HG02885 (cell line): ENCODE results near the gene MRNIP.
"Not testable (repeated sequence)": the region's sequence is repeated elsewhere in the genome, so short reads cannot be mapped to it uniquely, and the experiment has no call there.

Source experiments
- ATAC-seq: cut with Tn5 transposase; IDR thresholded peaks from one replicate; pipeline ENCODE4 v1.9.1; 2021; ENCODE audit warnings: mild to moderate bottlenecking; ENCODE audit not compliant: unreplicated experiment, poor library complexity

Gene MRNIP

DNA sequence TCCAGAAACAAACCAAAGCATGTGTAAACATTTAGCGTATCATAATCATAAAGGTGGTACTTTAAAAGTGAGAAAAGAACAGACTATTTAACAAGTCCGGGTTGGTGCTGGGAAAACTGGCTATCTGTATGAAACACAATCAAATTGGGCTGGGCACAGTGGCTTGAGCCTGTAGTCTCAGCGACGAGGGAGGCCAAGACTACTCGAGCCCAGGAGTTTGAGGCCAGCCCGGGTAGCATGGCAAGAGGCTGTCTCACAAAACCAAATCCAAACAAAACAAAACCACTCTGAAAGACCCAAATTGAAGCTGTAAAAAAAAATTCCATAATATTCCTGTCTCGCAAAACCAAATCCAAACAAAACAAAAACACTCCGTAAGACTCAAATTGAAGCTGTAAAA, 4.3 kb downstream of the MRNIP start:
- no peak for ATAC-seq

DNA sequence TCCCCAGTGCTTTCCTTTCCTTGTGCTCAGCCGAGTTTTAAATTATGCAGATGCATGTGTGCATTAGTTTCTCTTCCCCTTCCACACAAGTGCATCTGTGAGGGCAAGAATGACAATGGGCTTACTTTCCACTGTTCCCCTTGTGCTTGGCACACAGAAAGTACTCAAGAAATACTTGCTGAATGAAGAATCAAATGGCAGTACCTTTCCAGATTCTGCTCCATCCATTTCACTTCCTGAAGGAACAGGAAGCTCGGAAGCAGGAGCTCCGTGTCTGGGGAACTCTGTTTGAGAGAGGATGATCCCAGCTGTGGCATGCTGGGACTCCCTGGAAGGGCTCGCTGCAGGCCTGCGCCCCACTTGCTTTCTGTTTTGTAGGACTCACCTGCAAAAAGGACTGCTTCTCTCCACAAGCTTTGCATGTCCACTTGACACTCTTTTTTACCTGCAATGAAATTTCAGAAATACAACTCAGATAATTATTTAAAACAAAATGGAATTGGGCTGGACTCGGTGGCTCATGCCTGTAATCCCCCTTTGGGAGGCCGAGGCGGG, 5.5 kb downstream of the MRNIP start:
- peak; percentile 88 for ATAC-seq

DNA sequence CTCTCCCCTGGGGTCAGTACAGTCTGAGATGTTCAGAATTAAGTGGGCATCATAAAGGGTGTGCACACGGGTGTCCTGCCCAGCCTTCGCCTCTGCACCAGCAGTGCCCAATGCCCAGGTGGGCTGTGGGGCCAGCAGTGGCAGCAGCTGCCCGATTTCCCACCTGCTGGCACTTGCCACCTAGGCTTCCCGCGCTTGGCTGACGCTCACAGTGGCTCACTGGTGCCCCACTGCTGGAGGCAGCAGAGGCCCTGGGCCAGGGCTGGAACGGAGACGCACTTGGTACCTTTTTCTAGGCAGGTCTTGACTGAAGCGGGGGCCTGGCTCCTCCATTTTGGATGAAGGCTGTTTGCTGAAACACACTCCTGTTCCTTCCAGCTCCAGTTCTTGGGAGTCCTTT, 17.0 kb downstream of the MRNIP start:
- ATAC-seq = no peak

DNA sequence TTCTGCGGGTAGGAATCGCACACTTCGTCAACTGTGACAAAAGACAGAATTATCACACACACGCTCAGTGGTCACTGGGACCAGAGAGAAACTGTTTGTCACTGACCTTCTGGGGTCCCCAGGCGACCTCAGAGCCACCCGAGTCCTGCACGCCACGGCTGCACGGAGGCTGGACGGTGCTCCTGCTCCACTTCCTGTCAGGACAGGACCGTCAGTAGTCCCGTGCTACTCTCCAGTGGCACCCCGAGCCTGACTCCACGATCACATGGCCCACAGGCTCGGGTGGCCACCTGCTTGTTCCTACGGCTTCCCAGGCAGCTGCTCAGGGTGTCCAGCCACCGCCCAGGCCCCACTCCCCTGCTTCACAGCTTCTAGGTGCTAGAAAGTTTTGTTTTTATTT, 17.9 kb downstream of the MRNIP start:
- no peak for ATAC-seq

DNA sequence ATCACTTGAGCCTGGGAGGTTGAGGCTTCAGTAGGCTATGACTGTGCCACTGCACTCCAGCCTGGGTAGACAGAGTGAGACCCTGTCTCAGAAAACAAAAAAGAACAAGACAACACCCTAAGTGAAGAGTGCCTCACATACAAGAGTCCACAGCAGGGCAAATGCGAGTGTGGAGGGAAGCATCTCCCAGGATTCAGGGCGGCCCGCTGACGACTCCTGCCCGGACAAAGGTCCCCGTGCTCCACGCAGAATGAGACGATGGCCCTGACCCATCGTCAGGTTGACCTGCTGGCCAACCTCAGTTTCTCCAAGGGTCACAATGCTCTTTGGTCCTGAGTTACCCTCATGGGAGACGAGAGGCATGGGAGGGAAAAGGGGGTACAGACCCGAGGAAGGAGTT, 18.3 kb downstream of the MRNIP start:
- ATAC-seq = no peak

DNA sequence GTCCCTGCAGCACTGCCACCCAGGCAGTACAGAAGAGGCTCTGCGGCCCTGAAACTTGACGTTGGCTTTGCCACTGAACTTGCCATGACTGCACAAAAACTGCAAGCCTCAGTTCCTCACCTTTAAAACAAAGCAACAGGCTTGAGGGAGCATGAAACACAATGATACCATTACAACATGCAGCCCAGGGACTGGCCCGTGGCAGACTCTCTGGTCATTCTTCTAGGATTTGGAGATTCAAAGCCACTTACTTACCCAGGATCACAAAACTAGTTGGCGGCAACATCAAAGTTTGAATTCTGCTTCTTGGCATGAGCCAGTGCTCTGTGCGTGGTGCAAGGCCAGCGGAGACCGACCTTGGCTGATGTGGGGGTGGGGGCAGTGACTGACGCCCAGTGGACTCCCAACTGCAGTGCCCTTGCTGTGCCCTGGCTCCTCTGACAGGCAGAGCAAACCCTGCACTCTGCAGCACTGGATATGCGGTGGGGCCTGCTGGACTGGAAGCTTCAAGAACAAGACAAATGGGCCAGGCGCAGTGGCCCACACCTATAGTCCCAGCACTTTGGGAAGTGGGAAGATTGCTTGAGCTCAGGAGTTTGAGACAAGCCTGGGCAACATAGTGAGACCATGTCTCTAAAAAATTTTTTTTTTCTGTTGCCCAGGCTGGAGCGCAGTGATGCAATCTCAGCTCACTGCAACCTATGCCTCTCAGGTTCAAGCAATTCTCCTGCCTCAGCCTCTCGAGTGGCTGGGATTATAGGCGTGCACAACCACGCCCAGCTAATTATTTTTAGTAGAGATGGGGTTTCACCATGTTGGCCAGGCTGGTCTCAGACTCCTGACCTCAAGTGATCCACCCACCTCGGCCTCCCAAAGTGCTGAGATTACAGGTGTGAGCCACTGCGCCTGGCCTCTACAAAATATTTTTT, 19.0 kb downstream of the MRNIP start:
- no peak for ATAC-seq

DNA sequence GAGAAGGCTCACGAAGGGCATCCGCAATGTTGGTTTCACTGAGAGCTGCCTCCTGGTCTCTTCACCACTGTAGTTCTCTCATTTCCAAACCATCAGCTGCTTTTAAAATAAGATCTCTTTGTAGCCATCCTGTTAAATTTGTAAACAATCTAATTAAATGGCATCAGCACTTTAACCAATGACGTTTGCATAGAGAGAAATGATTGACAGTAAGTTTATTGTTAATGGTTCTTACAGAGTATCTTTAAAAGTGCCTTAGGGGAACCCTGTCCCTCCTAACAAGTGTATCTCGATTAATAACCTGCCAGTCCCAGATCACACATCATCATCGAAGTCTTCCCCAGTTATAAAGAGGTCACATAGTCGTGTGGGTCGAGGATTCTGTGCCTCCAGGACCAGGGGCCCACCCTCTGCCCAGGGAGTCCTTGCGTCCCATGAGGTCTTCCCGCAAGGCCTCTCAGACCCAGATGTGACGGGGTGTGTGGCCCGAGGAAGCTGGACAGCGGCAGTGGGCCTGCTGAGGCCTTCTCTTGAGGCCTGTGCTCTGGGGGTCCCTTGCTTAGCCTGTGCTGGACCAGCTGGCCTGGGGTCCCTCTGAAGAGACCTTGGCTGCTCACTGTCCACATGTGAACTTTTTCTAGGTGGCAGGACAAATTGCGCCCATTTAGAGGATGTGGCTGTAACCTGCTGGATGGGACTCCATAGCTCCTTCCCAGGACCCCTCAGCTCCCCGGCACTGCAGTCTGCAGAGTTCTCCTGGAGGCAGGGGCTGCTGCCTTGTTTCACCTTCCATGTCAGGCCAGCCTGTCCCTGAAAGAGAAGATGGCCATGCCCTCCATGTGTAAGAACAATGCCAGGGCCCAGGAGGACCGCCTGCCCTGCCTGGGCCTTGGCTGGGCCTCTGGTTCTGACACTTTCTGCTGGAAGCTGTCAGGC, 21.3 kb downstream of the MRNIP start:
- ATAC-seq = no peak

DNA sequence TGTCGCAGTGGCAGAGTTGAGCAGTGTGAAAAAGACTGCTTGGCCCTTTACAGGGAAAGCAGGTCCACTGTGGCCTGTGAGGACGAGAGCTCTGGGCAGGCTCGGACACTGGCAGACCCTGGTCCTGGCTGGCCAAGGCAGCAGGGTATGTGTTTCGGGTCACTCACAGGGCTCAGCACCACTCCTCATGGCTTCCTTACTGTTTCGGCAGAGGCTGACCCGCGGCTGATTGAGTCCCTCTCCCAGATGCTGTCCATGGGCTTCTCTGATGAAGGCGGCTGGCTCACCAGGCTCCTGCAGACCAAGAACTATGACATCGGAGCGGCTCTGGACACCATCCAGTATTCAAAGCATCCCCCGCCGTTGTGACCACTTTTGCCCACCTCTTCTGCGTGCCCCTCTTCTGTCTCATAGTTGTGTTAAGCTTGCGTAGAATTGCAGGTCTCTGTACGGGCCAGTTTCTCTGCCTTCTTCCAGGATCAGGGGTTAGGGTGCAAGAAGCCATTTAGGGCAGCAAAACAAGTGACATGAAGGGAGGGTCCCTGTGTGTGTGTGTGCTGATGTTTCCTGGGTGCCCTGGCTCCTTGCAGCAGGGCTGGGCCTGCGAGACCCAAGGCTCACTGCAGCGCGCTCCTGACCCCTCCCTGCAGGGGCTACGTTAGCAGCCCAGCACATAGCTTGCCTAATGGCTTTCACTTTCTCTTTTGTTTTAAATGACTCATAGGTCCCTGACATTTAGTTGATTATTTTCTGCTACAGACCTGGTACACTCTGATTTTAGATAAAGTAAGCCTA, 22.2 kb downstream of the MRNIP start:
- no peak for ATAC-seq

DNA sequence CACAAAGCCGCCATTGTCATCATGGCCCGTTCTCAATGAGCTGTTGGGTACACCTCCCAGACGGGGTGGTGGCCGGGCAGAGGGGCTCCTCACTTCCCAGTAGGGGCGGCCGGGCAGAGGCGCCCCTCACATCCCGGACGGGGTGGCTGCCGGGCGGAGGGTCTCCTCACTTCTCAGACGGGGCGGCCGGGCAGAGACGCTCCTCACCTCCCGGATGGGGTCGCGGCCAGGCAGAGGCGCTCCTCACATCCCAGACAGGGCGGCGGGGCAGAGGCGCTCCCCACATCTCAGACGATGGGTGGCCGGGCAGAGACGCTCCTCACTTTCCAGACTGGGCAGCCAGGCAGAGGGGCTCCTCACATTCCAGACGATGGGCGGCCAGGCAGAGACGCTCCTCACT, 23.7 kb downstream of the MRNIP start:
- ATAC-seq = not testable (repeated sequence)

DNA sequence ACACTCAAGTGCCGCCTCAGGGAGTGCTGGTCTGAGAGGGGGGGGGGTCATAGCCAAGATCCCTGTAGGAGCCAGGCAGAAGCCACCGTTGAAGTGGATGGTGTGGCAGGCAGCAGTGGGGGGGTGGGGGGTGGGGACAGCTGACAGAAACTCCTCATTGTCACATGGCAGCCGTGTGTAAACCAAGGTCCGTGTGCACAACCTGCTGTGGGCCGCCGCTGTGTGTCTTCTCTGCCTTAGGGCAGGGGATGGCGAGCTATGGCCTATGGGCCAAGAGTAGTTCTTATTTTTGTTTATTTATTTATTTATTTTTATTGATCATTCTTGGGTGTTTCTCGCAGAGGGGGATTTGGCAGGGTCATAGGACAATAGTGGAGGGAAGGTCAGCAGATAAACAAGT, 24.5 kb downstream of the MRNIP start:
- ATAC-seq = no peak

DNA sequence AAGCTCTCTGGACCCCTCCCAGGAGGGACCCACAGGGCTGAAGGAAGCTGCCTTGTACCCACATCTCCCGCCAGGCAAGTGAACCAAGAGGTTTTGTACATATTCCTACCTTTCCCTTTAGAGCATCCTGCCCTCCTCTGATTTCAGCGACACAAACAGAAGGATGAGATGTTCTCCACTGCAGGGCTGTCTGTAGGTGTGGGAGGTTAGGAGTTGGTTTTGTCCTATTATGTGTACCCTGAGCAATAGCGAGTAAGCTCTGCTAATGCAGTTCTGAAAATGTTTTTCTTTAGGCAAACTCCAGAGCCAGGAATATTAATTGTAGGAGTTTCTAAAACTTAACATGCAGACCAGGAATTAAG, 24.9 kb downstream of the MRNIP start:
- ATAC-seq = no peak

DNA sequence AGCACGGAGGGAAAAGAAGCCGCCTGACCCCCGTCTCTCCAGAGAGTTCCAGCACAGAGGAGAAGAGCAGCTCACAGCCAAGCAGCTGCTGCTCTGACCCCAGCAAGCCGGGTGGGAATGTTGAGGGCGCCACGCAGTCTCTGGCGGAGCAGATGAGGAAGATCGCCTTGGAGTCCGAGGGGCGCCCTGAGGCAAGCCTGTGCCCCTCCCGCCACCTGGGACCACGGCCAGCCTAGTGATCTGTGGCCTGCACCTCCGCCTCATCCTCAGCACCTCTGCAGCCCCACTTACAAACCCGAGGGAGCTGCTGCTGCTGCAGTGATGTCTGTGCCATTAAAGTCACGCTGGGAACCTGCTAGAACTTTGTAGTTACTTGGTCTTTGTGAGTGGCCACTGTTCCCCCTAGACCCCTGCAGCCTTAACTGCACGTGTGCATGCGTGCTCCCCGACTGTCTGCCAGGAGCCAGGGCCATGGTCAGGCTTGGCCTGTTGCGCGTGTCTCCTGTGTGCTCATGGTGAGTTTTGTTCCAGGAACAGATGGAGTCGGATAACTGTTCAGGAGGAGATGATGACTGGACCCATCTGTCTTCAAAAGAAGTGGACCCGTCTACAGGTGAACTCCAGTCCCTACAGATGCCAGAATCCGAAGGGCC, 25.4 kb downstream of the MRNIP start:
- ATAC-seq = no peak

DNA sequence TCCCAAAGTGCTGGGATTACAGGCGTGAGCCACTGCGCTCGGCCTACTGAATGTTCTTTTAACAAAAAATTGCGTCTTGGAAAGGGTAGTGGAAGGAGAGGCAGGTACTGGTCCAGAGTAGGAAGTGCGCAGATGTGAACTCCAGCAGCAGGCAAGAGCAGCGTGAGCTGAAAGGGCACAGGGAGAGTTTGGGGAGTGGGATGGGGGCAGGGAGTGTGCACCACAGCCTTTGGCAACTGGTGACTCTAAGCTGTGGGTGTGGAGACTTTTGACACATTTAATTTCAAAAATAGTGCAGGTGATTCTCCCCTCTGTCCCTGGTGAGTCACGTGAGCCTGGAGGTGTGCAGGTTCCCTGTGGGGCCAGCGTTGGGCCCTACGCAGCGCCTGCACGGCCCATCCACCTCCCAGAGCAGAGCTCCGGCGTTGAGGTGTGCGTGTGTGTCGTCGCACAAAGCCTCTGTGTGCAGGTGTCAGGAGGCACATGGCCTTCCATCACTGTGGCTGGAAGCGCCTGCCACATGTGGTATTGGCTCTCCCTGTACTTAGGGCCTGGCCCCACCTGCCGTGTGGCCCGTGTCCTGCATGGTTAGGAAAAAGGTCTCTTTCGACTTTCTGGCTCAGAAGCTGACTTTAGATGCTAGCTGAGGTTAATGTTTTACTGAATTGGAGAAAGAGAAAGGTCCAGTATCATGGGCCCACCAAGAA, 26.4 kb downstream of the MRNIP start:
- no peak for ATAC-seq

DNA sequence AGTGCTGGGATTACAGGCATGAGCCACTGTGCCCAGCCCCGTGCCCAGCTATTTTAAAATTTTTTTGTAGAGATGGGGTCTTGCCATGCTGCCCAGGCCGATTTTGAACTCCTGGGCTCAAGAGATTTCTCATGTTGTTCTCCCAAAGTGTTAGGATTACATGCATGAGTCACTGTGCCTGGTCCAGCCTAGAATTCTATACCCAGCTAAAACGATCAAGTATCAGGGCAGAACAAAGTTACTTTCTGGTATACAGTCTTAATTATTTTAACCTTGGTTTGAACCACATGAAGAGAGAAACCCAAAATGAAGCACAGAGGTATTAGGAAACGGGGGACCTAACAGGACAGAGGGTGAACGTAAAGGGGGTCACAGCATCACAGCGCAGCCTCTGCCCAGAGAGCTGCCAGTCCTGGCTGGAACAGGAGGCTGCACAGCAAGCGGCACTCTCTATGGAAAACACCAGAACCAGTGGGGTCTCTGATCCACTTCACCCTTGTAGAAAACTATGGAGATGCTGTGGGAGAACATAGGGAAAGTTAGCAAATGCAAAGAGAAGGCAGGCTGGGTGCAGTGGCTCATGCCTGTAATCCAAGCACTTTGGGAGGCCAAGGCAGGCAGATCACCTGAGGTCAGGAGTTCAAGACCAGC, 27.7 kb downstream of the MRNIP start:
- no peak for ATAC-seq

DNA sequence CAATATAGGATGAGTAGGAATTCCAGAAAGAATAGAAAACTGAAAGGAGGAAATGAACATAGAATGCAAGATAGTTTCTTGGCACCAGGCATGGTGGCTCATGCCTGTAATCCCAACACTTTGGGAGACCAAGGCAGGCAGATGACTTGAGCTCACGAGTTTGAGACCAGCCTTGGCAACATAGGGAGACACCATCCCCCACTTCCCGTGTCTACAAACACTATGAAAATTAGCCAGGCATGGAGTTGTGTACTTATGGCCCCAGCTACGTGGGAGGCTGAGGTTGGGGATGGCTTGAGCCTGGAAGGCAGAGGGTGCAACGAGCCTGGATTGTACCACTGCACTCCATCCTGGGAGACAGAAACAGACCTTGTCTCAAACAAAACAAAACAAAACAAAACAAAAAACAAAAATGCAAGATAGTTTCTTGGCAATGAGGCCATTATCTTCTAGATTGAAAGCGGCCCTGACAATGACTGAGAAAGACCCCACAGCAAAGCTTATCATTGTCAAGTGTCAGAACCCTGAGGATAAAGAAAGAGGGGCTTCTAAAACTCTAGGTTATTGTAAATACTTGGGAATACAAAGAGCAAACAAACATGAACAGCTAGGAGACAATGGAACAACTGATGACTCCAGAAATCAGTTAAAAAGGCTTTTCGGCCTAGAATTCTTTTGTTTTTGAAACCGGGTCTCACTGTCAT, 28.7 kb downstream of the MRNIP start:
- ATAC-seq = no peak

DNA sequence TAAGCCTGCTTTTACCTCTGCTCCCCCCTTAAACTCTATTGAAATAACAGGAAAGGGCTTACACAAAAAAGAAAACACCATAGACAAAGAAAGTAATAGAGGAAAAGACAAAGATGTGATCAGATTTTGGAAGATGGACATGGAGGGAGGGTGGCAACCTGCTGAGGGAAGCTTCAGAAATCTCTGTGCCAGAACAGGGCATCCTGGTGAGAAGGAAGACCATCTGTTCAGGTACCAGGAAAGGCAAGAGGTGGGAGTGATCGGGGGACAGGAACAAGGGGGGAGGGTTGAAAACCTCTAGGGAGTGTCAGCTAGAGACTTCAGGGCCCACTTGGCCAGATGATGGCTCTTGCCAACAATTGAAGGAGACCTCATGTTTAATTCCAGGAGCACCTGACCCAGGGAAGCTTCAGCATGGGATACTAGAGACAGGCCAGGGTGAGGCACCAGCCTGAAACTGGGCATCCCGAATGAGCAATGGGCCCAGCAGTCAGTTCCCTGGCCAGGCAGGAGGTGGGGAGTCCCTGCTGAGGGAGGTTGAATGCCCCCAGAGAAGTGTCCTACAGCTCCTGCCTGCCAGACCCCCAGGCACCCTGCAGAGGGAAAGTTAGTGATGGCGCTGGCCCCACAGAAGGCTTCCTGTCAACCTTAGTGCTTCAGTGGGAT, 29.7 kb downstream of the MRNIP start:
- ATAC-seq = no peak

DNA sequence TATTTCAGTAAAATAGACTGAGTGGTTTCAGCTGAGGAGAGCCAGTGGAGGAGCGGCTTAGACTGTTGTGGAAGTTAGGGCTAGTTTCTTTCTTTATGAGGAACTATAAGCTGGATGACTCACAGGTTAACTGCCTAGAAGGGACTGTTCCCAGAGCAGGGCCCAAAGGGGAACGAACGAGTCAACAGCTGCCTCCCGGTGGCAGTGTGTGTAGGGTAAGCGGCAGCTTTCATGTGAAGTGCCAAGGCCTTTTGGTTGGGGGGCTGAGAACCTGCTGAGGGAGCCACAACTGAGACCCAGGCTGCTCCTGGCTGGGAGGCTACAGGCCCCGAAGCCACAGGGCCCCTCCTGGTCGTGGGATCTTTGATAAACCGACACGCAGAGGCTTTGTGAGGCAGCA, 30.9 kb downstream of the MRNIP start:
- no peak for ATAC-seq
